Measurements from ENCODE around the gene REXO1.
"Not testable (repeated sequence)": the region's sequence is repeated elsewhere in the genome, so short reads cannot be mapped to it uniquely, and the experiment has no call there.

REXO1 gene

GRCh38 chr19:1810439-1811160, 37.7 kb downstream of the REXO1 start:
- Mint-ChIP-seq H3K27ac (peak overlapping the region; percentile 69), H3K4me1 (peaks cover 27% of the 10 kb centered on the region), H3K27me3 (peaks cover 5% of the 10 kb centered on the region), H3K4me3 (peak overlapping the region; percentile 62), H3K9me3 (no peaks in the 10 kb centered on the region), H3K36me3 (peaks cover 4% of the 10 kb centered on the region)
- CTCF ChIA-PET, result interaction anchor here (1.3 kb wide), 1 partner anchor 16 kb away, joined by 4 read pairs; no protein-coding TSS in a partner anchor
- DNase-seq, result no peak

- CTCF ChIA-PET, result interaction anchor here (1.3 kb wide), 1 partner anchor 17 kb away, joined by 4 read pairs; no protein-coding TSS in a partner anchor
- no peaks in the 10 kb centered on the region for H3K9me3 Mint-ChIP-seq
- no peak overlapping the region for H3K4me3 Mint-ChIP-seq
- no peak overlapping the region for H3K27ac Mint-ChIP-seq
- H3K4me1 Mint-ChIP-seq, result peaks cover 27% of the 10 kb centered on the region
- H3K27me3 Mint-ChIP-seq, result peaks cover 5% of the 10 kb centered on the region
- no peak for DNase-seq
- no peaks in the 10 kb centered on the region for H3K36me3 Mint-ChIP-seq
These were observed 38.6 kb downstream of the REXO1 start for GRCh38 chr19:1809678-1810077.

- Mint-ChIP-seq H3K4me1 (peaks cover 21% of the 10 kb centered on the region), H3K4me3 (no peak overlapping the region), H3K9me3 (no peaks in the 10 kb centered on the region), H3K27me3 (peaks cover 5% of the 10 kb centered on the region), H3K27ac (no peak overlapping the region), H3K36me3 (peaks cover 3% of the 10 kb centered on the region)
- DNase-seq, result no peak
- CTCF ChIA-PET, result no interaction called here
These were observed 39.9 kb downstream of the REXO1 start for GRCh38 chr19:1808395-1808731.

GRCh38 chr19:1807695-1808394, 40.4 kb downstream of the REXO1 start:
- Mint-ChIP-seq H3K4me3 (no peak overlapping the region), H3K36me3 (peaks cover 7% of the 10 kb centered on the region), H3K9me3 (no peaks in the 10 kb centered on the region), H3K27me3 (peaks cover 5% of the 10 kb centered on the region), H3K27ac (no peak overlapping the region), H3K4me1 (peaks cover 17% of the 10 kb centered on the region)
- CTCF ChIA-PET, result no interaction called here
- DNase-seq, result no peak

GRCh38 chr19:1807030-1807694, 41.1 kb downstream of the REXO1 start:
- Mint-ChIP-seq H3K27ac (no peak overlapping the region), H3K4me1 (peaks cover 12% of the 10 kb centered on the region), H3K4me3 (no peak overlapping the region), H3K27me3 (peaks cover 5% of the 10 kb centered on the region), H3K9me3 (no peaks in the 10 kb centered on the region), H3K36me3 (peaks cover 9% of the 10 kb centered on the region)
- CTCF ChIA-PET, result no interaction called here
- no peak for DNase-seq

GRCh38 chr19:1806184-1807029, 41.9 kb downstream of the REXO1 start:
- CTCF ChIA-PET, result no interaction called here
- H3K27ac Mint-ChIP-seq, result no peak overlapping the region

GRCh38 chr19:1805401-1806183, 42.7 kb downstream of the REXO1 start:
- peaks cover 9% of the 10 kb centered on the region for H3K36me3 Mint-ChIP-seq
- CTCF ChIA-PET, result no interaction called here
- H3K9me3 Mint-ChIP-seq, result no peaks in the 10 kb centered on the region
- no peak overlapping the region for H3K4me3 Mint-ChIP-seq
- H3K27me3 Mint-ChIP-seq, result no peaks in the 10 kb centered on the region
- H3K4me1 Mint-ChIP-seq, result peaks cover under 1% of the 10 kb centered on the region
- DNase-seq, result no peak
- no peak overlapping the region for H3K27ac Mint-ChIP-seq

More at GRCh38 chr19:1806184-1807029, 41.9 kb downstream of the REXO1 start:
- Mint-ChIP-seq H3K27me3 (peaks cover 2% of the 10 kb centered on the region), H3K4me1 (peaks cover 7% of the 10 kb centered on the region), H3K4me3 (no peak overlapping the region), H3K9me3 (no peaks in the 10 kb centered on the region), H3K36me3 (peaks cover 9% of the 10 kb centered on the region)
- no peak for DNase-seq

GRCh38 chr19:1804858-1805257, 43.4 kb downstream of the REXO1 start:
- H3K27ac Mint-ChIP-seq, result no peak overlapping the region
- H3K9me3 Mint-ChIP-seq, result no peaks in the 10 kb centered on the region
- CTCF ChIA-PET, result no interaction called here
- no peak overlapping the region for H3K4me3 Mint-ChIP-seq
- no peaks in the 10 kb centered on the region for H3K4me1 Mint-ChIP-seq
- DNase-seq, result no peak
- H3K36me3 Mint-ChIP-seq, result peaks cover 13% of the 10 kb centered on the region
- H3K27me3 Mint-ChIP-seq, result no peaks in the 10 kb centered on the region

- CTCF ChIA-PET, result no interaction called here
- peaks cover 23% of the 10 kb centered on the region for H3K27me3 Mint-ChIP-seq
- H3K9me3 Mint-ChIP-seq, result no peaks in the 10 kb centered on the region
- no peak overlapping the region for H3K4me3 Mint-ChIP-seq
- DNase-seq, result no peak
- peaks cover 14% of the 10 kb centered on the region for H3K36me3 Mint-ChIP-seq
- no peak overlapping the region for H3K27ac Mint-ChIP-seq
- peaks cover 5% of the 10 kb centered on the region for H3K4me1 Mint-ChIP-seq
These were observed 48.5 kb downstream of the REXO1 start for GRCh38 chr19:1799695-1800342.

- H3K27me3 Mint-ChIP-seq, result peaks cover 39% of the 10 kb centered on the region
- H3K4me1 Mint-ChIP-seq, H3K4me3 Mint-ChIP-seq, H3K27ac Mint-ChIP-seq, H3K9me3 Mint-ChIP-seq, H3K36me3 Mint-ChIP-seq, DNase-seq: not testable (repeated sequence)
- CTCF ChIA-PET, result interaction anchor here (1.5 kb wide), 1 partner anchor 250 kb away, joined by 3 read pairs; no protein-coding TSS in a partner anchor
These were observed 51.0 kb downstream of the REXO1 start for GRCh38 chr19:1797313-1797712.

- H3K4me1 Mint-ChIP-seq, result peaks cover 8% of the 10 kb centered on the region
- no peaks in the 10 kb centered on the region for H3K9me3 Mint-ChIP-seq
- H3K4me3 Mint-ChIP-seq, result no peak overlapping the region
- no peak overlapping the region for H3K27ac Mint-ChIP-seq
- H3K27me3 Mint-ChIP-seq, result peaks cover 43% of the 10 kb centered on the region
- H3K36me3 Mint-ChIP-seq, result peaks cover 6% of the 10 kb centered on the region
- CTCF ChIA-PET, result interaction anchor here (1.5 to 1.6 kb wide), 2 partner anchors 124 to 250 kb away, joined by 3 to 5 read pairs; no protein-coding TSS in a partner anchor
- DNase-seq, result no peak
These were observed 51.7 kb downstream of the REXO1 start for GRCh38 chr19:1796395-1797142.

GRCh38 chr19:1794424-1795172, 53.7 kb downstream of the REXO1 start:
- Mint-ChIP-seq H3K36me3 (no peaks in the 10 kb centered on the region), H3K4me3 (no peak overlapping the region), H3K4me1 (peaks cover 8% of the 10 kb centered on the region), H3K27me3 (peaks cover 53% of the 10 kb centered on the region), H3K9me3 (no peaks in the 10 kb centered on the region), H3K27ac (no peak overlapping the region)
- CTCF ChIA-PET, result interaction anchor here (1.0 to 1.6 kb wide), 5 partner anchors 13 to 122 kb away, joined by 3 to 6 read pairs (median 4); no protein-coding TSS in a partner anchor
- DNase-seq, result no peak
